Amniotic epithelial cell (primary cell): ENCODE data around the gene KPNA2.
"Not testable (repeated sequence)": the region's sequence is repeated elsewhere in the genome, so short reads cannot be mapped to it uniquely, and the experiment has no call there.

ENCODE experiments used
- DNase-seq: peaks from one replicate; pipeline ENCODE4 v3.0.0-alpha.2; 2010; ENCODE audit warnings: low read depth

KPNA2 gene

DNA sequence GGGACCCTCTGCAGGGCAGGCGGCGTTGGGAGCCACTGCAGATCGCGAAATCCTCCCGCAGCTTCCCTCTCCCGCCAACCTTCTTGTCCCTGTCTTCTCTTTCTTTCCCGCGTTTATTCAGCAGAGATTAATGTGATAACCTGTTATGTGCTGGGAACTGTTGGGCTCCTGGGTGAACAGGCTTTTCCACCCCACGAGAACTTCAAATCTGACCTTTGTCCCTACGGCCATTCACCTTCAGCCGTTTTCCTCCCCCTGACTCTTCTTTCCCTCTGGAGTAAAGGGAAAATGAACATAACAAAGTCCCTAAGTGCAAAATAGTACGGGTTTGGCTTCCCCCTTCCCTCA, 15.2 kb upstream of the KPNA2 start:
- DNase-seq: no peak

GRCh38 chr17:68020791-68021190, 14.7 kb upstream of the KPNA2 start:
- not testable (repeated sequence) for DNase-seq

DNA sequence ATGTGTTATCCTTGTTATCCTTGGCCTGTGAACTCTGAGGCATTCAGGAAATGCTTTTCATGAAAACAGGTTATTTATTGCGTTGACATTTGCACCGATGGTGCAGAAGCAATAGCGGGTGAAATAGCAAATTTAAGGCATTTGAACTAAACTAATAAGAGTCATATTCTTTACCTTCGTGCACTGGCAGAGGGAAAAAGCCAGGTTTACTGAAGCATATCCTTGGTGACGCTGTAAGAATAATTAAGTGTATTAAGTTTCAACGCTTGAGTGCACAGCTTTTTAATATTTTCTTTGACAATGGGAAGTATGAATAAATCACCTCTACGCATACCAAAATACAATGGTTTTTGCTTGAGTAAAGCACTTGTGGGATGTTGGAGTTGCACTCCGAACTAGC, 13.6 kb upstream of the KPNA2 start:
- no peak for DNase-seq

DNA sequence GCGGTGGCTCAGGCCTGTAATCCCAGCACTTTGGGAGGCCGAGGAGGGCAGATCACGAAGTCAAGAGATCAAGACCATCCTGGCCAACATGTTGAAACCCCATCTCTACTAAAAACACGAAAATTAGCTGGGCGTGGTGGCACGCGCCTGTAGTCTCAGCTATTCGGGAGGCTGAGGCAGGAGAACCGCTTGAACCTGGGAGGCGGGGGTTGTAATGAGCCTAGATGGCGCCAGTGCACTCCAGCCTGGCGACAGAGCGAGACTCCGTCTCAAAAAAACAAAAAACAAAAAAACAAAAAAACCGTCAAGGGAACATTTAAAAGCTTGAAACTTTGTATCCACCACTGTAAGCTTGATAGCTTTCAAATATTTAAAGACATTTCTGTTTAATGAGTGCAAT, 13.0 kb upstream of the KPNA2 start:
- DNase-seq: not testable (repeated sequence)

GRCh38 chr17:68029512-68030215, 5.9 kb upstream of the KPNA2 start:
- no peak for DNase-seq

DNA sequence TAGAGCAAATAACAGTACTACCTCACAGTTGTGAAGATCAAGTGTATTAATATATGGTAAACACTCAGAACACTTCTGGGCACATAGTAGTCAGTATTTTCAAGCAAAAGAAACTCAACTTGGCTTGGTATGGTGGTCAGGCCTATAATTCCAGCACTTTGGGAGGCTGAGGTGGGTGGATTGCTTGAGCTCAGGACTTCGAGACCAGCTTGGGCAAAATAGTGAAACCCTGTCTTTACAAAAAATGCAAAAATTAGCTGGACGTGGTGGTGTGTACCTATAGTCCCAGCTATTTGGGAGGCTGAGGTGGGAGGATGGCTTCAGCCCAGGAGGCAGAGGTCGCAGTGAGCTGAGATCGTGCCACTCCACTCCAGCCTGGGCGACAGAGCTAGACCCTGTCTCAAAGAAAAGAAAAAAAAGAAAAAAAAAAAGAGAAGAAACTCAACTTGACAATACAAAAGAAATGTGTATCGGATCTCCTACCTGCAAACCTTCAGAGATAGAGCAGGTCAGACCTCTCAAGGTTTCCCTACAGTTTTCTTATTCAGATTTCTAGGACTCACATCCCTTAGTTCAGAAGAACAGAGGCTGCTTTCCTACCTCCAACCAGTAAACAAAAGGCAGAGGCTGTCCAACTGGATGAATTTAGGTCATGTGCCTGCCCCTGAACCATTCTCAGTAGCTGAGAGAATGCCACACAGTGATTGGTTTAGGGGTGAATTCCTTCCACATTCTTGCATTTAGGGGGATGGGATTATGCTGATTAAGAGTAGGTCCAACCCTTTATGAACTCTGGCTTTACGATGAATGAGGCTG, 1.7 kb upstream of the KPNA2 start:
- peak; percentile 93 for DNase-seq

- DNase-seq: no peak
Observed at GRCh38 chr17:68034452-68034776, 1.1 kb upstream of the KPNA2 start.

GRCh38 chr17:68035131-68035522, 408 bp upstream of the KPNA2 start:
- DNase-seq: no peak

GRCh38 chr17:68036304-68037147, 991 bp downstream of the KPNA2 start:
- DNase-seq: peak; percentile 34

- no peak for DNase-seq
Observed at GRCh38 chr17:68047153-68047846, 11.8 kb downstream of the KPNA2 start.

- DNase-seq: not testable (repeated sequence)
Observed at GRCh38 chr17:68047890-68048542, 12.5 kb downstream of the KPNA2 start.

- DNase-seq: no peak
Observed at GRCh38 chr17:68048996-68049395, 13.5 kb downstream of the KPNA2 start.

GRCh38 chr17:68049812-68050437, 14.4 kb downstream of the KPNA2 start:
- DNase-seq: not testable (repeated sequence)

- DNase-seq: not testable (repeated sequence)
Observed at GRCh38 chr17:68051321-68052312, 16.1 kb downstream of the KPNA2 start.

DNA sequence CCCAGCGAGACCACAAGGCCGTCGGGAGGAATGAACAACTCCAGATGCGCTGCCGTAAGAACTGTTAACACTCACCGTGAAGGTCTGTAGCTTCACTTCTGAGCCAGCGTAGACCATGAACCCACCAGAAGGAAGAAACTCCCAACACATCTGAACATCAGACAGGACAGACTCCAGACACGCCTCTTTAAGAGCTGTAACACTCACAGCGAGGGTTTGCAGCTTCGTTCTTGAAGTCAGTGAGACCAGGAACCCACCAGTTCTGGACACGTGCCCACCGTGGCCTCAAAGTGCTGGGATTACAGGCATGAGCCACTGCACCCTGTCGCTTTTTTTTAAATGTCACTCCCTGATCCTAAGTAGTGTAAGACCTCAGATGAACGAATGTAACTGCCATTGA, 17.3 kb downstream of the KPNA2 start:
- DNase-seq: no peak

DNA sequence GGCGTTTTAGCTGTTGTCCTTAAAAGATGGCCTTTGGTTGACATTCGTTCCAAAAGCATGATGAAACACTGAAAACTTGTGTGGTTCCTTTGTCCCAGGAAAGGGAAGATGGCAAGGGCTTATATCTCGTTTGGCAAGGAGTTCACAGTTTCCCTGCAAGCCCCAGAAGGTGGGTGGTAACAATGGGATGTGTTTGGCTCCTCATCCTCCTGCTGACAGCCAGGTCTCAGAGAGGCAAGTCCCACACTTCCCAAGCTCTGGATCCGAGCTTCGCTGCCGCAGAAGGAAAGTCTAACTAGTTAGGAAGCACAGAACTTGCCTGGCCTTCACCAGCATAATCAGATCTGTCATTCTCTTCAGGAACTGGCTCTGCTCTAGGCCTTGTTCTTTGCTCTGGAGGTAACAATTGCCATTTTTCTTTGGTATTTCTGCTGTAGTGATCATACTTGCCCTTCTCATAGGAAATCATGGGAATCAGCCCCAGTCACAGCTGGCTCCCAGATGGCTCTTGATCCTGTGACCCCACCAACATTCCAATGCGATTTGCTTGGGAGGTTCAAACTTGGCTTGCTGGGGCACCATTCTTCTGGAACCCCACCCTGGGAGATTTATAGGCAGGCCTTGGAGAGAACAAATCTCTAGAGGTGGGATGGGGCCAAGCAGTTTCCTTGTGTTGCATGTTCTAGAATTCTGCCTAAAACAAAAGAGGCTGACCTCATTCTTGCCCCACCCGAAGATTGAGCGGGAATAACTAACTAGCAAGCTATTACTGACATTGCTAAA, 17.9 kb downstream of the KPNA2 start:
- no peak for DNase-seq

DNA sequence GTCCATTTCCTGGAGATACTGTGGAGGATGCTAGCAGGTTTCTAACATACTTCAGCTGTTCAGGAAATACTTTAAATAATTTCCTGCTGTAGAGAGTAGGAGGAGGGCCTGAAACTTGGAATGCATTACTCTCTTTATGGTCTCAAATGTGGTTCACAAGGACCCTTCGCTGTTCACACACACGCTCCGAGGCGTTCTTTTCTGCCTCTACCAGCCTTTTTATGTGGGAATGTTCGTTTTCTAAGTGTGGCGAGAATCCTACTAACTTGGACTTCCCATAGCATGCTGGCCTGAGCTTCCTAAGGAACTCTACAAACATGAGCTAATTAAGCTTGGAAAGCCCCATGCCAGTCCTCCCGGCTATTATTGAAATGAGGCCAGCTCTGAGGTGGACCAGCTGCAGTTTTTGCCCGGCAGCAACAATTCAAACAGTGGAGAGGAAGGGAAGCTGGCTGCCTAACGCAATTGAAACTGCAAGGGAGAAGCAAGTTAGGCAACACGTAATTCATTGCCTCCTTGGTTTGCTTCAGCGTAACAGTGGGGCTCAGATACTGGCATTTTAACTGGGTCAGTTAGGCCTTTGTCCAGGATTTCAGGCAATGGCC, 18.9 kb downstream of the KPNA2 start:
- peak; percentile 31 for DNase-seq

- peak; percentile 48 for DNase-seq
Observed at GRCh38 chr17:68057531-68057952, 22.0 kb downstream of the KPNA2 start.

- DNase-seq: no peak
Observed at GRCh38 chr17:68060336-68060735, 24.8 kb downstream of the KPNA2 start.
